NCI-H2227 treated with DMSO at 0.1 percent for 48 hours (cell line): ENCODE measurements around the gene PIK3R2.

ENCODE experiments used
- DNase-seq: peaks from one replicate; lab custom pipeline; 2025; lab: John Stamatoyannopoulos, UW

PIK3R2 gene

DNA sequence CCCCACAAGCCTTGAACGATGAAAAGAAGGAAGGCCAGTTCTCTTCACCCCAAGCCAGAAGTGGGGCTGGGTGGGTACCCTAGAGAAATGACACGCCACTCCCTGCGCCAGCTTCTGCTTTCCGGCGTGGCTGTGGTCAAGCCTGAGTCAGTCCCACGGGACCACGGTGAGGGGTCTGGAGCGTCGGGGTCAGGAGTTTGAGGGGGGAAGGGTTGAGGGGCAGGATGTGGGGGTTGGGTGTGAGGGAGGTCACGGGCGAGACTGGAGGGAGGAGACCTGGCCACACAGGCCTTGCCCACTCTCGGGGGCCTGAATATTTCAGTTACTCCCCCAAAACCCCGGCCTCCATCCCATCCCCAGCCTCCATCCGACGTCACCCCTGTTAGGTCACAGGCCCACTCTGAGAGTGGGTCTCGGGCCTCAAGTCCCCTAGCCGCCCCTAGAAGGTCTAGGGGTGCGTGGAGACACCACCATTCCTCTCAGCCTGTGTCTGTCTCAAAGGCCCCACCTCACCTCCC, 20.1 kb downstream of the PIK3R2 start:
- DNase-seq: no peak

DNA sequence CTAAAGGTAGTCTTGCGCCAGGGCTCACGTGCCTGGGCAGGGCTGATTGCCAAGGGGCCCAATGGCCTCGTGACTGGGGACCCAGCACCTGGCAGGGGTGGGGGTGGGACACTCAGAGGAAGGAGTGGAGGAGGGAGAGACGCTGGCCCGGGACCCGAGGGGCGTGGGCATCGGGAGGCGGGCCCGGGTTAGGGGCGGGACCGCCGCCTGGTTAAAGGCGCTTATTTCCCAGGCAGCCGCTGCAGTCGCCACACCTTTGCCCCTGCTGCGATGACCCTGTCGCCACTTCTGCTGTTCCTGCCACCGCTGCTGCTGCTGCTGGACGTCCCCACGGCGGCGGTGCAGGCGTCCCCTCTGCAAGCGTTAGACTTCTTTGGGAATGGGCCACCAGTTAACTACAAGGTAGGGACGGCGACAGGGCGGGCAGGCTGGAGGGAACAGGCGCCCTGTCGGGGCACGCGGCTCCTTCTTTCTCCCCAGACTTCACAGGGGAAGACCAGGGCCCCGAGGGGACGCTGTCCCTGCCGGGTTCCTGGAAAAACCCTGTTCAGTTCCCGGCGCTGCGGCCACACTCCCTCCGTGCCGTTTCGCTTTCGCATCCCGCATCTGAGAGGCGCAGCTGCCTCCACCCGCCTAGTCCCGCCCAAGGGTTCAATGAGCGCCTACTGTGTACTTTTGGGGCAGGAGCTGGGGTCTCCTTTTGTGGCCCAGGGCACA, 20.8 kb downstream of the PIK3R2 start, which contains the start of gene IFI30:
TSS of gene IFI30 (plus strand) at position 242 of the 717 bp plus-strand sequence. CDS start at position 271, 29 bp downstream.
- DNase-seq: no peak

DNA sequence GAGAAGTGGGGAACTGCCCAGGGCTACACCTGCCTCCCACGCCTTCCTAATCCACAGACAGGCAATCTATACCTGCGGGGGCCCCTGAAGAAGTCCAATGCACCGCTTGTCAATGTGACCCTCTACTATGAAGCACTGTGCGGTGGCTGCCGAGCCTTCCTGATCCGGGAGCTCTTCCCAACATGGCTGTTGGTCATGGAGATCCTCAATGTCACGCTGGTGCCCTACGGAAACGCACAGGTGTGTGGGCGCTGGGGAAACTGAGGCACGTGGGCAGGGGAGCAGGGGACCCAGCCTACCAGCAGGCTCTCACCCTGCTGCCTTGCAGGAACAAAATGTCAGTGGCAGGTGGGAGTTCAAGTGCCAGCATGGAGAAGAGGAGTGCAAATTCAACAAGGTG, 22.0 kb downstream of the PIK3R2 start:
- no peak for DNase-seq

DNA sequence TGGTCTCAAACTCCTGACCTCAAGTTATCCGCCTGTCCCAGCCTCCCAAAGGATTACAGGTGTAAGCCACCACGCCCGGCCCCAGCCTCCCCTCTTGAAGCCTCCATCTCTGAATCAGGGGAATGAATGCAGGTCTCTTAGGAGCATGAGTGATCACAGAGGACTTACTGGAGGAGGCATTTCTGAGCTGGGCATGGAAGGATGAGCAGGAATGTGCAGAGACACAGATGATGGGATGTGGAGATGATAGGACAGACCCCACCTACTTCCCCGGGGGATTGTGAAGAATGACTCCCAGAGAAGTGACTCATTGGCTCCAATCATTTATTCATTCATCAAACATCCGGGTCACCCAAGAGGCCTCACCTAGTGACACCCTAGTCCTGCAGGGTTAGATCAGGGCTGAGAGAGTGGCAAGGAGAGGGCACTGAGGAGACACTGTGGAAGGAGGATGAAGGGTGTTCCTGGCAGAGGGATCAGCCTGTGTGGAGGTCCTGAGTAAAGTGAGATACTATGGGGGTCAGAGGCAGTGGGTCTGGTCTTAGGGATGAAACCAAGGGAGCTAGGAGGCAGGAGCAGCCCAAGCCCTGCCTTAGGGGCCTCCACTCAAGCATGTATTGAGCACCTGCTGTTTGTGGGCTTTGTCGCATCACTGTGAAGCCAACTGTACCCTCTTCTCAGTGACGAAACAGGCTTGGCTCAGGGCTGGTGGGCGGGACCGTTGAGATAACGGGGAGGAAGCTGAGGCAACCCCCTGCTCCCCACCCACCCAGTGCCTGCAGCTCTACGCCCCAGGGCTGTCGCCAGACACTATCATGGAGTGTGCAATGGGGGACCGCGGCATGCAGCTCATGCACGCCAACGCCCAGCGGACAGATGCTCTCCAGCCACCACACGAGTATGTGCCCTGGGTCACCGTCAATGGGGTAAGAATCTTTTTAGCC, 23.7 kb downstream of the PIK3R2 start:
- DNase-seq: no peak

DNA sequence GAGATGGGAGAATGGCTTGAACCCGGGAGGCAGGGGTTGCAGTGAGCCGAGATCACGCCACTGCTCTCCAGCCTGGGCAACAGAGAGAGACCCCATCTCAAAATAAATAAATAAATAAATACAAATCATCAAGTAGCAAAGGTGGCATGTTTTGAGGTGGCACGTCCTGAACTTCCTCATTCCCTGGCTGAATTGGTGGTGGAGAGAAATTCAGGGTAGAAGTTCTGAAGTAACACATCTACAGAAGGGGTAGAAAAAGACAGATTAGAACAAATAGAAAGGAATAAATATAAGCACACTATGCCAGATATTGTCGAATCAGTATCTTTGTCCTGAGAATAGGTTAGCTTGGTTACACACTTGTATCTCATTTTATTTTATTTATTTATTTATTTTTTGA, 27.0 kb downstream of the PIK3R2 start:
- DNase-seq: no peak

DNA sequence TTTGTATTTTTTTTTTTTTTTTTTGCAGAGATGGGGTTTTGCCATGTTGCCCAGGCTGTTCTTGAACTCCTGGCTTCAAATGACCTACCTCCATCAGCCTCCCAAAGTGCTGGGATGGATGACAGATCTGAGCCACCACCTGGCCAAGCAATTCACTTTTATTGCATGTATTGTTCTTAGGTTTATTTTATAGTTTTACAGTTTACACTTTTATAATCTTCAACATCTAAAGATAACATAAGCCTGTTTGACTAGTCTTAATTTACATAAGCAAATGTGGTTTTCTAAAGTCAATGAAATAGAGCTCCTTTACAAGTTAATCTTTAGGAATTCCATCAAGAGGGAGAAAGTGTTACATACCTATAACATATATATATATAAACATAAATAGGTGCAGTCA, 30.6 kb downstream of the PIK3R2 start:
- DNase-seq: no peak

DNA sequence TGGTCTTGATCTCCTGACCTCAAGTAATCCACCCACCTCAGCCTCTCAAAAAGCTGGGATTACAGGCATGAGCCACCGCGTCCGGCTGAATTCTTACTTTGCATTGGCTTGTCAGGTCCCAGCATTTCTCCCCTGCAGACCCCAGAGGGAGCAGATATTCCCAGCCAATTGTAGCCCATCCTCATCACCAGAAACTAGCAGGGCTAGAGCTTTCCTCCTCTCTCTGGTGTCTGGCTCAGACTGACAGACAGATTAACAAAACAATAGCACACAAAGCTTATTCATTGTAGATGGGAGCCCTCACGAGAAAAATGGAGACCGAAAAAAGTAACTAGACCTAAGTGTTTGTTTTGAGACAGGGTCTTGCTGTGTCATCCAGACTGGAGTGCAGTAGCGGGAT, 32.6 kb downstream of the PIK3R2 start:
- no peak for DNase-seq

DNA sequence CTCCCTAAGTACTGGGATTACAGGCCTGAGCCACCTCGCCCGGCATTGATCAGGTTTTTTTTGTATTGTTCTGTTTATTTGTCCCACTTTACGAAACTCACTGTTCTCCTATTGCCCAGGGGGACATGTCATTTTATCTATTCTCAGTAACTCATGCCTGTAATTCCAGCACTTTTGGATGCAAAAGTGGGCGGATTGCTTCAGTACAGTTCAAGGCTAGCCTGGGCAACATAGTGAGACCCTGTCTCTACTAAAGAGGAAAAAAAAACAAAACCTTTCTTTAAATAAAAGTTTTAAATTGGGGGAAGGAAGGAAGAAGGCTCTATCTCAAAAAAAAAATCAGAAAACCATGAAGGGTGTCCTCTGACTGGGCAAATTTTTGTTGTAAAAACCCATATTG, 37.3 kb downstream of the PIK3R2 start:
- no peak for DNase-seq

DNA sequence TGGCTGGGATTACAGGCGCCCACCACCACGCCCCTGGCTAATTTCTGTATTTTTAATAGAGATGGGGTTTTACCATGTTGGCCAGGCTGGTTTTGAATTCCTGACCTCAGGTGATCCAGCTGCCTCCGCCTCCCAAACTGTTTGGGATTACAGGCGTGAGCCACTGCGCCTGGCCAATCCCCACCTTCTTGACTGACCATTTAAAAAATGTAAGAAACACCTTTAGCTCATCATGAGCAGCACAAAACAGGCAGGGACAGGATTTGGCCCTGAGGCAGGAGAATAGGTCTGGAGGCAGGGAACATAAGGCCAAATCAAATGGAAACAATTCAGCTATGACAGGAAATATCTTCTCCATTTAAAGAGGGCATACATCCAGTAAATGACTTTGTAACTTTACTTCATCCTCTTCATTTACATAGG, 38.7 kb downstream of the PIK3R2 start:
- no peak for DNase-seq

DNA sequence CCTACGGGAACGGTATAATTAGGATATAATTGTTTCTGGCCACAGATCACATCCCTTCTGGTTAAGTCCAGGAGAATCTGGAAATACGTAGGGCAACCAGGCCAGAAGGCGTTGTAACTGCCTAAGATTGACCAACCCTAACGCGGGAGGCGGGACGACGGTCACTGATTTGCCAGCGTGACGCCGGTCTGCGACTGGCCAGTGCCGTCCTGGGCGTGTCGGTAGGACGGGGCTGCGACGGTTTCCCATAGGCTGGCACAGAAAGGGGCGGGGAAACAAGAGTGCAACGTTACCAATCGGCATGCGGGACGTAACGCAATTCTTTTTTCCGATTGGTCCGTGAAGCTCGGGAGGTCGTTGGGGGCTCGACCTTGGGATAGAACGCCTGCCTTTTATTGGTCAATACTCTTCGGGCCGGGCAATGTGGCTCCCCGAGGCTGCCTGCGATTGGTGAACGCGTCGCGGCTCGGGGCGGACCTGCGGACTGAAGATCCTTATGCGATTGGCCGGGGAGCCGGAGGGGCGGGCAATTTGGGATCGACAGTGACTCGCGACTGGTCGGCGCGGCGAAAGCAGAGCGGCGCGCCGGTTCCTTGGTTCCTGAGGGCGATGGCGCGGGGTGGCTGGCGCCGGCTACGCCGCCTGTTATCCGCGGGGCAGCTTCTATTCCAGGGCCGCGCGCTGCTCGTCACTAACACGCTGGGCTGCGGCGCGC, 39.9 kb downstream of the PIK3R2 start, which contains the start of gene MPV17L2:
TSS of gene MPV17L2 (plus strand) at position 546 of the 715 bp plus-strand sequence. CDS start at position 610, 64 bp downstream.
- peak; percentile 96 for DNase-seq

DNA sequence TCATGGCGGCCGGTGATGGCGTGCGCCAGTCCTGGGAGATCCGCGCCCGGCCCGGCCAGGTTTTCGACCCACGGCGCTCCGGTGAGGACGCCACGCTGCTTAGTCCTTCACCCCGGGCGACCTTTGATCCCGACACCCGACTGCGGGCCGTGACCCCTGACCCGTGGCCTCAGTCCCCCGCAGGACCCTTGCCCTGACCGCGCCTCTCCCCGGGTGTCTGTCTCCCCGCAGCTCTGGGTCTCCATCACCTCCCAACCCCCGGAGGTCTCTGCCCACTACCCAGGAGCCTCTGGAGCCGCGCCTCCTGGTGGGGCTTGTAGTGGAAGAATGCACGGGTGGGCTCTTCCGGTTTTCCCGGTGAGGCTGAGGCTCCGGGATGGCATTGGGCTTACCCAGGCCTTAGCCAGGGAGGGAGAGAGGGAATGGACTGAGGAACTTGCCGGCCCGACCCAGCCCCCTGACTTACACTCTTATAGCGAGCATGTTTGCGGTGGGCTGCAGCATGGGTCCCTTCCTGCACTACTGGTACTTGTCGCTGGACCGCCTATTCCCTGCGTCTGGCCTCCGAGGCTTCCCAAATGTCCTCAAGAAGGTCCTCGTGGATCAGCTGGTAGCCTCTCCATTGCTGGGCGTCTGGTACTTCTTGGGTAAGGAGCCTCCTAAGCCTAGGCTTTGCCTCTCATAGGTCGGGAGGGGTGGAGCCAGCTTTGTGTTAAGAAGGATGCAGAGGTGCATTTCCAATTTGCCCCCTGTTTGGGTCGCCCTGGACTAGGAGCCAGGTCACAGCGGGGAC, 40.6 kb downstream of the PIK3R2 start:
- DNase-seq: no peak

DNA sequence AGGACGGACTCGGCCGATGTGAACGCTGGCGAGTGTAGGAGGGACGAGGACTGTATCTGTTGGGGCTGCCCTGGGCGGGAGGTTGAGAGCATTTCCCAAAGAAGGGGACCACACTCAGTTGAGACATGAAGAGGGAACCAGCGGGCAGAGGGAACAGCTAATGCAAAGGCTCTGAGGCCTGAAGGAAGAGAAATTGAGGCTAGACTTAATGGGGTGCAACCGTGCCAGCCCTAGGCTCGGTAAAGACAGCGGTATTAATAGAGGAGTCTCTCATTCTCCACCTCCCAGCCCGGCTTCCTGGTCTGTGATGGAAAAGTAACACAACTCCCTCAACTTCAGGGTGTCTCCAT, 41.2 kb downstream of the PIK3R2 start:
- DNase-seq: no peak

DNA sequence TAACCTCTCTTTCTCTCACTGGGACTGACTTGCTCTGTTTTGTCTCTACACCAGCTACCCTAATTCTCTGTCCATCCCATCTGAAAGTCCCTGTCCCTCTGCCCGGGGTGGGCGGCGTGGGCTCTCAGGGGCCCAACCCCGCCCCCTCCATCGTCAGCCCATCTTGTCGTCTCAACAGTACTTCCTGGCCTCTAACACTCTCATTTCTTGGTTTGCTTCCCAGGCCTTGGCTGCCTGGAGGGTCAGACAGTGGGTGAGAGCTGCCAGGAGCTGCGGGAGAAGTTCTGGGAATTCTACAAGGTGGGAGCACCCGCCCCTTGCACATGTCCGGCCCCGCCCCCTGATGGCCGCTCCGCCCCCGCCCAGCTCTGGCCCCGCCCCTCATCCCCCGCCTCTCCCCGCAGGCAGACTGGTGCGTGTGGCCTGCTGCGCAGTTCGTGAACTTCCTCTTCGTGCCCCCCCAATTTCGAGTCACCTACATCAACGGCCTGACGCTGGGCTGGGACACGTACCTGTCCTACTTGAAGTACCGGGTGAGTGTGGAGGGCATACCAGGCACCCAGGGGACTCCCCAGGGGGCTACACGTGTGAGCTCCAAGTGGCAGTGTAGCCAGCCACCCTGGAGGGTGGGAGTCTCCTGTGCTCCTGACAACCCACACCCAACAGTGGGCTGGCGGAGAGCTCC, 41.7 kb downstream of the PIK3R2 start:
- DNase-seq: no peak

DNA sequence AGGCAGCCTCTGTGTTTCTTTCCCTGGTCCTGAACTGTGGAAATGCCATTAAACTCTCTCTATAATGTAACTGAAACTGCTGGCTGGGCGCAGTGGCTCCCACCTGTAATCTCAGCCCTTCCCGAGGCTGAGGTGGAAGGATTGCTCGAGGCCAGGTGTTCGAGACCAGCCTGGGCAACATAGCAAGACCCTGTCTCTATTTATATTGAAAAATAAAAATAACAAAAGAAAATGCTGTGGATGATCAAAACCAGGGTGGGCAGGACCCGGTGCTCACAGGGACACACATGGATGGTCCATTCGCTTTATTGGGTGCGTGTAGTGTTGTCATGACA, 43.5 kb downstream of the PIK3R2 start:
- no peak for DNase-seq

DNA sequence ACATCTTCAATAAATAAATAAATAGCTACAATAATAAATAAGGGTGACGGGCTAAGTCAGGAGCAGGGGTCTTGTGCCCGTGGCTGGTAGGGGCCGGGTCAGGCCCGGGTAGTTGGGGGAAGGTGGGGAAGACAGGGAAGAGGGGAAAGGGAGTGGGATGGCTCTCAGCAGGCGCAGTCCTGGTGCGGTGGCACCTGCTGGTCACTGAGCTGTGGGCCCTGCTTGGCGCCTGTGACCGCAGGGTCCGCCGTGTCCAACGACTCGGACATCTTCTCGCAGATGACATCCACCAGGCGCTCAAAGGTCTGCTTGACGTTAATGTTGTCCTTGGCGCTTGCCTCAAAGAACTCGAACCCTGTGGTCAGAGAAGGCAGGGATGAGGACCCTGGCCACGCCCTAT, 44.3 kb downstream of the PIK3R2 start:
- no peak for DNase-seq

DNA sequence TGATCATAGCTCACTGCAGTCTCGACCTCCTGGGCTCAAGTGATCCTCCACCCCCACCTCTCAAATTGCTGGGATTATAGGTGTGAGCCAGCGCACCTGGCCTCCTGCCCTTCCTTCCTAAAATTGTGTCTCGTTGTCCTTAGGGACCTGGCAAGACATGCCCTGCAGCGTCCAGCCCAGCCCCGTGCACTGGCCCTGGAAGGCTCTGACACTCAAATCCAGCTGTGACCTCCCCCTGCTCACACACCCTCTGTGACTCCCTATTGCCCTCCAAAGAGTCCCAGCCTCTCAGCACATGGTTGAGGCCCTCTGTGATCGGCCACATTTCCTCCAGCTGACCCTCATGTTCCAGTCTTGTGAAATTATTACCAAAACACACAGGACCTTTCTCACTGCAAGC, 45.0 kb downstream of the PIK3R2 start:
- no peak for DNase-seq

DNA sequence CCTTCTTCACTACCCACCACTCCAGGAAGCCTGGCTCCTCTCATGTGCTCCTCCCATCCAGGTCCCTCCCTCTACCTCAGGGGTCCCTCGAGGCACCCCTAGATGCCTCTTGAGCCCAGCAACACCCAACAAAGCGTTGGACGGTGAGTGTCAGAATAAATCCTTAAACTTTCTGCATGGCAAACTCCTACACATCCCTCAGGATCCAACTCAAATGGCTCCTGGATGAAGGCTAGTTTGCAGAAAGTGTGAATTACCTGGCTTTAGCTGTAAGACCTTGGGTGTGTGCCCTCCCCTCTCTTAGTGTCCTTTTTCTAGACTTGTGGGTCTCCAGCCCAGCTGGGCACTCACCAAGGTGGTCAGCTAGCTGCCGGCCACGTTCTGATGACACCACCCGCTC, 45.4 kb downstream of the PIK3R2 start:
- no peak for DNase-seq

DNA sequence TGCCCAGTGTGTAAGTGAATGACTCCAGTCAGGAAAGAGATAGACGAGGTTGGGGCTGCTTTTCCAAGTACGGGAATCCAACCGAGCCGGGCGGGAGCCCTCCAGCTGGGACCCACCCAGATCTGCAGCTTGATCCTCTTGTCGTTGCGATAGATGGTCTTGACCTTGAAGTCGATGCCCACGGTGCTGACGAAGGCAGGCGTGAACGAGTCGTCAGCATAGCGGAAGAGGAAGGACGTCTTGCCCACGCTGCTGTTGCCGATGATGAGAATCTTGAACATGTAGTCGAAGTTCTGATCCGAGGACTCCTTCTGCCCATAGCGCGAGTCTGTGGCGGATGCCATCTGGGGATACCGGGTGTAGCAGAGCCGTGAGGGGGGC, 49.4 kb downstream of the PIK3R2 start:
- DNase-seq: no peak

DNA sequence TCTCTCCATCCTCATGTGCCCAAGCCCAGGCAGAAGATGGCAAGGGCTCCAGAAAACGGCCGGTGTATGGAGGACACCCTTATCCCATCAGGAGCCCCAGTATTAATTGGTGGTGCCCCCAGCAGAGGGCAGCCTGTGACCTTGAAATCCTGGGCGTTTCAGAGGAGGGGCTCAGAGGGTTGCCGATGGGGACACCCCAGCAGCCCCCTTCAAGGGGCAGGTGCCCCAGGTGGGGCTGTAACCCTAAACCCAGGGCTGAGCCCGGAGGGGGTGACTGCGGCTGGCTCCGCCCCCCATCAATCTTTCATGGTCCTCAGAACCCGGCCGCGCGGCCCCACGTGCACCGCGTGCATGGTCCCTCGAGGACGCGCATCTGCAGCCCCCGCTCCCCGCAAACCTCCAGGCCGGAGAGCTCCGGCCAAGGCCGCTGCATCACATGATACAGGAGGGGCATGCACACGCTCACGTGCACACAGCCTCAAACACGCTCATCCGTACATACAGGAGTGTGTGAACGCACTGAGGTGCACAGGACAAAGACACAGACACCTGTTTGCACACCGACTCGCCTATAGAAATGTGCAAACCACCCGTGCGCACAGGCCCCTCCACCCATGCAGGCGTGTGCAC, 49.9 kb downstream of the PIK3R2 start:
- DNase-seq: peak; percentile 9

DNA sequence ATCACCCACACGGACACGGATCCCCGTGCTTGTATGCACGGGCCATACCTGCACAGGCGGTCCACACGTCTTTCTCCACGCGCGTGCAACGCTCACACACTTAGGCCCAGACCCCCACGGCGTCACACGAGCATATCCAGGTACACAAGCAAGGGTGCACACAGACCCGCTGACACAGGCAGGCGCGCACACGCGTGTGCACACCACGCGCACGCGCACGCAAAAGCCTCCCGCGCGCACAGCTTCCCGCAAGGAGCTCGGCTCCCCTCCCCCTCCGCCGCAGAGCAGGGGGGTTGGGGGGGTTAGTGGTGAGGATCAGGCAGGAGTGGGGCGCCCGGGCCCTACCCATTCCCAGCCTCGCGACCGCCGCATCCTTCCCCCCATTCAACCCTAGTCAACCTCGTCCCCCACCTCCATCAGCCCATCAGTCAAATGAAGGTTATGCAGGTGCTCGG, 50.5 kb downstream of the PIK3R2 start:
- no peak for DNase-seq
